HG03558 (cell line): Measurements from ENCODE around the gene SLC25A33.

Experiments used
- ATAC-seq: cut with Tn5 transposase; IDR thresholded peaks from one replicate; pipeline ENCODE4 v1.9.1; 2021; ENCODE audit warnings: moderate number of reproducible peaks; ENCODE audit not compliant: unreplicated experiment; ENCODE audit errors: extremely low read depth

SLC25A33 gene

DNA sequence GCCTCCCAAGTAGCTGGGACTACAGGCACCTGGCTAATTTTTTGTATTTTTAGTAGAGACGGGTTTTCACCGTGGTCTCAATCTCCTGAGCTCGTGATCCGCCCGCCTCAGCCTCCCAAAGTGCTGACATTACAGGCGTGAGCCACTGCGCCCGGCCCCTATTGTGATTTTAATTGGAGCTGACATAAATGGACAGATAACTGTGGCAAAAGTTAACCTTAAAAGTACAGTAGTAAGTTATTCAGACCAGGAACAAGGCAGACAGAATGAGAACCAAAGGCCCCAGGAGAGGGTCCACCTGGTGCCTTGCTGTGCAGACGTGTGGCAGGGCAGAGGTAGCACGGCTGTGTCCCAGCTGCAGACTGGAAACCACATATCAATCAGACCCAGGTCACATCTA, 60.5 kb downstream of the SLC25A33 start:
- no peak for ATAC-seq

DNA sequence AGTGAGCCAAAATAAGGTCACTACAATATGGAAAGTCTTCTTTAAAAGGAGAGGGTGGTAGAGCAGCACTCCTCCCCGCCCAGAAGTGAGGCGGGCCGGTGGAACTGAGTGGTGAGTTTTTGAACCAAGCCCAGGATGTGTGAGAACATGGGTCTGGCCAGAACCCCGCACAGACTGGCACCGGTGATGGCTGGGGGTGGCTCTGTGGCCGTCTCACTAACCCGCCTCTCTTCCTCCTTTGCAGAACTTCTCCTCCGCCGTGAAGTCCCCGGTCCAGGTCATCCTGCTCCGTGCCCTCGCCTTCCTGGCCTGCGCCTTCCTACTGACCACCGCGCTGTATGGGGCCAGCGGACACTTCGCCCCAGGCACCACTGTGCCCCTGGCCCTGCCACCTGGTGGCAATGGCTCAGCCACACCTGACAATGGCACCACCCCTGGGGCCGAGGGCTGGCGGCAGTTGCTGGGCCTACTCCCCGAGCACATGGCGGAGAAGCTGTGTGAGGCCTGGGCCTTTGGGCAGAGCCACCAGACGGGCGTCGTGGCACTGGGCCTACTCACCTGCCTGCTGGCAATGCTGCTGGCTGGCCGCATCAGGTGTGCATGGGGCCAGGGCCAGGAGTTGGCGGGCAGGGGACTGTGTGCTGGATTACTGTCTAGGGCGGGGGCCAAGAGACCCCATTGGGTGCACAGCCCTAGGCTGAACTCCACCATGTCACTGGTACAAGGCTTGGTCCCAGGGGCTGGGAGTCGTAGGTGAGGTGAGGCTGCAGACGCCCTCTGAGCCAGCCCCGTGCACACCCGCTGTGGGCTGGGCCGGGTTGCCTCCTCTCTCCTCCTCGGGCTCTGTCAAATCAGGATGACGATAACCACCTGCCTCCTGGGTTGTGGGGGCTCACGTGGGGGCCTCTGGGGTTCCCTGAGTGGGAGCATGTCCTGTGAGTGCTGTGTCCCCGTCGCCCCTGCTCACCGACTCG, 61.9 kb downstream of the SLC25A33 start:
- no peak for ATAC-seq

DNA sequence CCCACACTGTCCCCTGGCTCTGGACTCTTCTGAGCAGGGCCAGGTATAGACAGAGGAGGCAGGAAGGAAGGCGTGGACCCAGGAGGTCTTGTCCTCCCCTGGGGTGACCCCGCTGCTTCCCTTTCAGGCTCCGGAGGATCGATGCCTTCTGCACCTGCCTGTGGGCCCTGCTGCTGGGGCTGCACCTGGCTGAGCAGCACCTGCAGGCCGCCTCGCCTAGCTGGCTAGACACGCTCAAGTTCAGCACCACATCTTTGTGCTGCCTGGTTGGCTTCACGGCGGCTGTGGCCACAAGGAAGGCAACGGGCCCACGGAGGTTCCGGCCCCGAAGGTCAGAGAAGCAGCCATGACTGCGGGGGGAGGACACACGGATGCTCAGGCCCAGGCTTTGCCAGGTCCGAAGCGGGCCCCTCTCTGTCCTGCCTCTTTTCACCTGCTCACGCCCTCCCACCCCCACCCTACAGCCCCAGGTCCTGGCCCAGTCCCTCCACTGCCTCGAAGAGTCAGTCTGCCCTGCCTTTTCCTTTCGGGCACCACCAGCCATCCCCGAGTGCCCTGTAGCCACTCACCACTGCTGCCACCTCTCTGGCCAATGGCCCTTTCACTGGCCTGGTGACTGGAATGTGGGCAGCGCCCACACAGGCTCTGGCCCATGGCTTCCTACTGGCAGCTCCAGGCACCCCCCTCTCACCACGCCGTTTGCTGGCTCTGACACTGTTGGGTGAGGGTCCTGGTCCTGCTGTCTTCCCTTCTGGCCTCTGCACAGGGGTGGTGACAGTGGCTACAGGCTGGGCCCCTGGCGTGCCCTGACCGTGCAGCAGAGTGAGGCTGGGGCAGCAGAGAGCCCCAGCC, 62.9 kb downstream of the SLC25A33 start:
- ATAC-seq, result no peak

DNA sequence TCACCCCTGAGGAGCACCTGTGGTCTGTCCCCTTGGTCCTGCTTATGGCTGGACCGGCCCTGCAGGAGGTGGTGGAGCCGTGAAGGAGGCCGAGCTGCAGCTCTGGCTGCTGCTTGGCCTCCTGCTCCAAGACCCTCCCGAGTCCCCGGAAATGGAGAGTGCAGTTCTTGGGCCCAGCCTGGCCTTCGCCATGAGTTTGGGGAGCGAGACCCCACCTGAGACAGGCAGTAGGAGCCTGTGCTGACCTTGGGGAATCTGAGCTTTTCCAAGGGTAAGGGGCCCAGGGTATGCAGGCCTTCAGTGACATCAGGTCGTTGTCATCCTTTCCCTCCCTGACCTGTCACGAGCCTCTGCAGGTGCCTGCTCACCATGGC, 63.5 kb downstream of the SLC25A33 start:
- ATAC-seq, result no peak

DNA sequence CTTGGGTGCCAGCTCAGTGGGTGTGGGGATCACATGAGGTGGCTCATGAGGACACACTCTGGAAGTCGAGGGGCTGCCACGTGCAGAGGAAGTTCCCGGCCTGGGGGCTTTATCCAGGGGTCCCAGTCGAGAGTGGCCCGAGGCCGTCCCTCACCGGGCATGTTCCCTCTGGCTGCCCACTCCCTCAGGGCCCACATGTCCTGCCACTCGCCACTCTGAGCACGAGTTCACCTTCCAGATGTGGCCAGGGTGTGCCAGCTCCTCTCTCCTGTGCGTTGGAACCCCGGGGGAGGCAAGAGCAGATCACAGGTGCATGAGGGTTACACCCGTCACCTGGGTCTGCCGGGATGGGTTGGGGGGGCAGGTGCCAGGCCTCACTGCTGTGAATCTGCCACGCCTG, 64.0 kb downstream of the SLC25A33 start:
- ATAC-seq, result no peak

DNA sequence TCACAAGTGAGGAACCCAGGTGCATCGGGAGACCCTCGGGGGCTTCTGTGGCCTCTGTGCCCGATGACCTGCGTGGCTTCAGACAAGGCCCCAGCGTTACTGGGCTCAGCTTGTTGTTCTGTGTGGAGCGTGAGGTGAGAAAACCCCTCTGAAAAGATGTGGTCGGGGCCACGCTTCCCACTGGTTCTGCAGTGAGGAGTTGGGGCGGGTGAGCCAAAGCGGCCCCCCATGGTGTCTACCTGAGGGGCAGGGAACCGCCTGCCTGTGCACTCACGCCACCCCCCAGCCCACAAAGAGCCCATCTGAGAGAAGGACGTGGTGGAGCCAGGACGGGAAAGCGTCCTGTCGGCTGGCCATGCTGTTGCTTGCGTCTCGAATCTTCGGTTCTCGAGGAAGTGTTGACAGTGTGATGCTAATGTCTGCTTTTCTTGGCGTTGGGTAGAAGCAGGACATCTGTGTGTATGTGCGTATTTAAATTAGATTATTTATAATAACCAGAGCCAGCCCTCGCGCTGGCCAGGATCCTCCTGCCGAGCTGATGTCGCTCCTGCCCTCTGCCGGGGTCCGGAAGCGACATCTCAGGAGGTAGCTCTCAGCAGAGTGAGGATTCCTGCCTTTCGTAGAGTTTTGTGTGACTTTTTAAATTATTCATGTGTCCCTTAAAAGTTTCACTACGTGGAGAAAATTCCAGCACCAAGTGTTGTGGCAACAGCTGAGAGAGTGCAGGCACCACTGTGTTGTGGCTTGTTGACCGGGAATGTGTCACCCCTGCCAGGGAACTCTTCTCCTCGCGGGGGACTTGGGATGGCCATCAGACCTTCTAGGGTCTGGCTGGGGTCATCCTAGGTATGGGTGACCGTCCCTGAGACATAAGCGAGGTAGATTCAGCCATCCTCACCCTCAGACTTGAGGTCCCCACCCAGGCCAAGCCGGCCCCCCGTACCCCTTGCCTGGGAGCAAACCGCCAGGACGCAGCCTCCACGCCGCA, 64.8 kb downstream of the SLC25A33 start:
- no peak for ATAC-seq

DNA sequence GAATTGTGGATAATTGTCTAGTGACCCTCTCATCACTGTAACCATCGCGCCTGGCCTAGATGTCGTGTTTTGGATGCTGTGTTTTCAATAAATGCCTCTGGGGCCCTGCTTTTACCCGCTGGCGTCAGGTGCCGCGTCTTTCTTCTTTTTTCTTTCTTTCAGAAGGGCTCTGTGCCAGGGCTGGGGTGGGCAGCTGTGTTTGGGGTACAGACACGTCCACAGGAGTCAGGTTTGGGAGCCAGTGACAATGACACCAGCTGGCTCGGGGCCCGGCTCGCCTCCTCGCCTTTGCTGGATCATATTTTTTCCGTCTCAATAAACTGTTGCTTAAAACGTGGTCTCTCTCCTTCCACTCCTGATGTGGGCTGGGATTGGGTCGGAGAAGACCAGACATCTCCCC, 65.6 kb downstream of the SLC25A33 start:
- no peak for ATAC-seq

DNA sequence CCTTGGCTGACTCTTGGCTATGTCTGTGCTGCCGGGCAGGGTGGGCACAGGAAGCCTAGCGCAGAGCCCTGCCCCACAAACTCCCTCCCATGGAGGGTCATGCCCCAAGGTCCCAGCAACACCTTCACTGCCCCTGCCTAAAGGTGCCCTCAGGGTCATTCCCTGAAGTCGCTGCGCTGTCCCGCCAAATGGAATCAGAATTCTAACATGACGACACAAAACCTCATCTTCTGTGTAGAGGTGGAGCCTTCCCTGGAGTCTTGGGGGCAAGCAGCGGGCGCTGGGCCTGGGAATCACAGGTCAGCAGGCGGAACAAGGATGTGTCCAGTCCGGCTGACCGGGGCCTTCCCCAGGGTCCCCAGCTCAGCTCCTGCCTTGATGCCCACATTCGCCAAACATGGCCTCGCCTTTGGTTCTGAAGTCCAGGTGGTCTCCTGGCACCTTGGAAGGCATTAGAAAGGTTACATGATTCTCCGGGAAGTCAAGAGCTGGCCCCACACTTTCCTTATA, 66.7 kb downstream of the SLC25A33 start:
- ATAC-seq, result no peak

DNA sequence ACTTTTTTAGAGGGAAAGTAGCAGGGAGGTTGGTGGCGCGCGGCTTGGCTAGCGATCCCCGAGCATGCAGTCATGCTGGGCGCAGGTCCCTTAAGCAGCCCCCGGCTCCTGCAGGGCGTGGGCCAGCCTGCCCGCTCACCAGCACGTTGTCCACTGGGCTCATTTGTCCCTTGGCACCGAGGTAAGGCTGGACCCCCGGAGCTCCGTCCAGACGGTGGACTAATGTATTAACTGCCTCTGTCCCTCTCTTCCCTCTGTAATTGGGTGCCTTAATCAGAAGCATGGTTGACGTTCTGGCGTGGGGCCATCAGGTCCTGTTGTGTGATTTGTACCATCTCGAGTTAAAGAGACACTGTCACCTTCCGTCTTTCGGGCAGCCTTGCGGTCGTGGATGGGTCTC, 67.2 kb downstream of the SLC25A33 start:
- no peak for ATAC-seq

DNA sequence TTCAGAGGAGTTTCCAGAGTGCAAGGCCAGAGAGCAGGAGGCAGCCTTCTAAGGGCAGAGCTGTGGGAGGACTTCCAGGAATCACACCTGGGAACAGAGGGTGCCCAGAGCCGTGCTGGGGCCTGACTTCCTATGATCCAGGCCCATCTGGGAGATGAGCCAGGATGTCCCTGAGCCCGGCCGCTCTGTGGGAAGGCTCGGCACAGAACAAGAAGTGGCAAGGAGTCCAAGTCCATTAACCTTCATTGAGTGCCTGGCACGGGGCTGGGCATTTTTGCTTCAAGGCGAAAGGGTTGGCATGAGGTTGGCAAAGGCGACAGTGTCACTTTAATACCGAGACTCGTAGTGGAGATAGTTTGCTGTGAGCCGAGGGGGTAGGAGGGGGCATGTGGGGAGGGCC, 67.7 kb downstream of the SLC25A33 start:
- ATAC-seq, result no peak

DNA sequence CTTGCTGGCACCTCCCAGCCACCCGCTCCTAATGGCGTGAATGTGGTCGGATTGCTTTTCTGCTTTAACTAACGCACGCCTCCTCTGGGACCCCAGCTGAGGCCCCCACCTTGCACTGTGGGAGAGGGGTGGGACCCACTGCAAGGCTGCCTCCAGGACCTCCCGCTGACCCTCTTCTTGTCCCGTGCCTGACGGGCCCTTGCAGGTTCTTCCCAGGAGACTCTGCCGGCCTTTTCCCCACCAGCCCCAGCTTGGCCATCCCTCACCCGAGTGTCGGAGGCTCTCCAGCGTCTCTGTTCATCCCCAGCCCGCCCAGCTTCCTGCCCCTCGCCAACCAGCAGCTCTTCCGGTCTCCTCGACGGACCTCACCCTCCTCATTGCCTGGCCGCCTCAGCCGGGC, 68.1 kb downstream of the SLC25A33 start:
- ATAC-seq, result no peak

DNA sequence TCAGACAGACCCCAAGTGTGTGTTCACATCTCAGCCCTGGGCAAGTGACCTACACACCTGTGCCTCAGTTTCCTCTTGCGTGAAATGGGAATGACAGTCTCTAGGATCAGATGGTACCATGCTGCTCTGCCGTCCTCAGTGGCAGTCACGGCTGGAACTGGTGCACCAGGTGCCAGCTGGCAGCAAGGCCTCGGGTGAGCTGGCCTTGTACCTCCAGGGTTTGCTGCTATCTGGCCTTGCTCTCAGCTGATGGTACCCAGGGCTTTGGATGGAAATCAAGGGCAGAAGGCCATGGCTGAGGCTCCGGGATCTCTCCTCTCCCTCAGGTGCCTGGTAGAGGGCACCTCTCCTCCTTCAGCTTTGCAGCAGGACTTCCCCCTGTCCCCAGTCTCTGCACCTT, 70.7 kb downstream of the SLC25A33 start:
- ATAC-seq, result no peak

DNA sequence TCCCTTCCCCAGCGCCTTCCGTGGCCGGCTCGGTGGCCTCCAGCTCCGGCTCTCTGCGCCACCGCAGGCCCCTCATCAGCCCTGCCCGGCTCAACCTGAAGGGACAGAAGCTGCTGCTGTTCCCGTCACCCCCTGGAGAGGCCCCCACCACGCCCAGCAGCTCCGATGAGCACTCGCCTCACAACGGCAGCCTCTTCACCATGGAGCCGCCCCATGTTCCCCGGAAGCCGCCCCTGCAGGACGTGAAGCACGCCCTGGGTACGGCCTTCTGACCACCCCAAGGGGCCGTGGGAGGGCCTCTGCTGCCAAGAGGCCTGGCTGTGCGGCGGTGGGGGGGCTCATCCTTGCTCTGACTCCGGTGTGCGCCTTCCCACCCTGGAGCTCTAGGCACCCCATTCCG, 71.3 kb downstream of the SLC25A33 start:
- no peak for ATAC-seq

DNA sequence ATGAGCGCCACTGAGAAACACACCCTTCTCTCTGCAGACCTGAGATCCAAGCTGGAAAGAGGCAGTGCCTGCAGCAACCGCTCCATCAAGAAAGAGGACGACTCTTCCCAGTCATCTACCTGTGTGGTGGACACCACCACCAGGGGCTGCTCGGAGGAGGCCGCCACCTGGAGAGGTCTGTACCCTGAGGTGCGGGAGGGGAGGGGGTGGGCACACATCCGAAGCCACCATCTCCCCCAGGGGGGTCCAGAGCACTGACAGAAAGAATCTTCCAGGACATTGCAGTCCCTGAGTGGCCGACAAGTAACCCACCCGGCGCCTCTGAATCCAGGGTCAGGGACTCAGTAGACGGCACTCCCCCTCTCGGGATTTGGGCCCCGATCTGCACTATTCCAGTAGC, 72.5 kb downstream of the SLC25A33 start:
- no peak for ATAC-seq

DNA sequence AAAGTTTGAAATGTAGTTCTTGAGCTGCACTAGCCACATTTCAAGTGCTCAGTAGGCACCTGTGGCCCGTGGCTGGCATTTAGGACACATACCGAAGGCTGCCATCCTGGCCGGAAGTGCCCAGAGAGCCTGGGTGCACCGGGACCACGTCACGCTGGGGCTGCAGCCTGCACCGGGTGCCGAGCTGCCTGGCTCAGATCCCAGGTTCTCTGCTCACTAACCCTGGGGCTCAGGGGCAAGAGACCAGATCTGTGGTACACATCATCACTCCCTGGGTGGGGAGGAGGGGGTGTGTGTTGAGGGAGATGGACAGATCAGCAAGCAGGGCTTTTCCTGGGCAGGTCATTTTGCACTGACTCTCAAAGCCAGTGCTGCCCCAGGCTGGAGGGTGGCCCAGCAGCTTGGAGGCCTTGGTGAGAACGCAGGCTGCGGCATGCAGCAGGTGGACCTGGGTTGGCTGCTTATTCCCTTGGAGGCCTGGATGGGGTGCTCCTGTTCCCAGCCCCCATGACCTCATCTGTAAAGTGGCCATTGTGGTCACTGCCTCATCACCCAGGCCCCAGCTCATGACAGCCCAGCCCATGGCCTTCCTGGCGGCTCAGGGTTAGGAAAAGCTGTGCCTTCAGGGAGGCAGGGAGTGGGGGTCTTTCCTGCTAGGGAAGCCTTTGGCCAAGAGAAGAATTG, 73.0 kb downstream of the SLC25A33 start:
- ATAC-seq, result no peak

DNA sequence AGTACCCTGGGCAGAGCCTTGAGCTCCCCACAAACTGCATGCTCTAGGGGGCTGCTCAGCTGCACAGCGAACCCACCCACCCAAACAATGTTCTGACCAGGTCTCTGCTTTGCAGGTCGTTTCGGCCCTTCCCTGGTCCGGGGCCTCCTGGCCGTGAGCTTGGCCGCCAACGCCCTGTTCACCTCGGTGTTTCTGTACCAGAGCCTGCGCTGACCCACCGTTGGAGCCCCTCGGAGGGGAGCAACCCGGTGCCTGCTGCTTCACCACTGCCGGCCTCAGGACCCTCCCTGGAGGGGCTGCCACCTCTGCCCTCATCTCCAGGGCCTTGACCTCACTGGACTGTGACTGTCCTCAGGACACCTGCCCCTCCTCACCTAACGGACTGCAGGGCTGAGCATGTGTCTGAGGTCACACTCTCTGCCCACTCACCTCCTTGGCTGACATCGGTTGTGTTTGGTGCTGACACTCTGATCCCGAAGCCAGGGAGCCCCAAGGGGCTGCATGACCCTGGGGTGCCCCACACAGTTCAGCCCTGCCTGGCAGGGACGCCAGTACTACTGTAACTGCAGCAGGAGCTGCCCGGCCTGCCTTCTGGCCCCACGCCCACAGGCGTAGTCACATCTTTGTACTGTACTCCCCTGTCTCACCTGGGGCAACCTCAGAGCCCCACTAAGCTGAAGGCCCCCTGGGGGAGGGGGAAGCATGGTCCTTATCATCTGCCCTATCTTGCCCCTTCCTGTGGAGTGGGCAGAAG, 73.8 kb downstream of the SLC25A33 start:
- no peak for ATAC-seq

DNA sequence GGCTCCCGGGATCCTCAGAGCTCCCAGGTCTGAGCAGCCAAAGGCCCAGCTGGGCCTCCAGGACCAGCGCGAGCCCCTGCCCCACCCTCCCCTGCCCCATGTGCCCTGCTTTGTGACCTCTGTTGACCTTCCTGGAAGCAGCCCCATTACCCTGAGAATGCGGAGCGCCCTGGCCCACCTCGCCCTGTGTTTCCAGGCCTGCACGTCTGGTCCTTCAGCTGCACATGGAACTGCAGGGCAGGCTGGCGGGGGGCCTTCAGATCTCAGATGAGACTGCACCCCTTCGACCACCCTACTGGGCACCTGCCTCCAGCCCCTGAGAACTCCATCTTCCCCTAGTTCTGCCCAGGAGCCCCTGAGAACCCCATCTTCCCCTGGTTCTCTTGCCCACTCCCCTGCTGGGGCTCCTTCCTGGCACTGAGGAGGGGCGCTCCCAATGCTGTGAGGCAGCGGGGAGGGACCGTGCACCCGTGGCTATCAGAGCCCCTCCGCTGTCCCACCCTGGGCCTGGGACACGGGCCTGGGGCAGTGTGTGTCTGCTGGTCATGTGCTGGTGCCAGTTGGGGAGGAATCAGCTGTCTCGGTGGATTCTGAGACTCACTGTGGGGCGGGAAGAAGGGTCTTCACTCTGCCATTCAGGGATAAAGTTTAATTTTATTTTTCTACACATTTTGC, 74.5 kb downstream of the SLC25A33 start:
- ATAC-seq, result no peak
